Panc1 (cell line): Measurements from ENCODE around the gene SIGLEC5.

Experiments
- POLR2AphosphoS5 ChIP-seq: IDR thresholded peaks from 2 replicates; pipeline ENCODE4 v1.6.1; 2012; ENCODE audit warnings: mild to moderate bottlenecking, low read depth, low read length, moderate library complexity
- SIN3A ChIP-seq: IDR thresholded peaks from 2 replicates; pipeline ENCODE4 v1.6.1; 2012; ENCODE audit warnings: low read depth, mild to moderate bottlenecking, low read length, moderate library complexity, borderline replicate concordance; ENCODE audit not compliant: insufficient read depth
- TCF7L2 ChIP-seq: IDR thresholded peaks from 2 replicates; pipeline ENCODE4 v1.6.1; 2011; ENCODE audit warnings: mild to moderate bottlenecking, low read depth, low read length, inconsistent platforms
- TF ChIP-seq, protein P1 (sequence below): fragments of 450-650 bp; IDR thresholded peaks from 2 replicates; pipeline ENCODE4 v1.5.1; 2017; ENCODE audit warnings: mild to moderate bottlenecking
- TF ChIP-seq, protein P2 (sequence below), 2 experiments: IDR thresholded peaks; 2 replicates each; pipeline ENCODE4 v1.6.1; 2011 to 2012; ENCODE audit warnings: low read depth in 2 of 2, control low read depth in 1 of 2, low read length in 1 of 2, mild to moderate bottlenecking in 1 of 2, moderate library complexity in 1 of 2; ENCODE audit not compliant: insufficient read depth in 1 of 2

DNA sequence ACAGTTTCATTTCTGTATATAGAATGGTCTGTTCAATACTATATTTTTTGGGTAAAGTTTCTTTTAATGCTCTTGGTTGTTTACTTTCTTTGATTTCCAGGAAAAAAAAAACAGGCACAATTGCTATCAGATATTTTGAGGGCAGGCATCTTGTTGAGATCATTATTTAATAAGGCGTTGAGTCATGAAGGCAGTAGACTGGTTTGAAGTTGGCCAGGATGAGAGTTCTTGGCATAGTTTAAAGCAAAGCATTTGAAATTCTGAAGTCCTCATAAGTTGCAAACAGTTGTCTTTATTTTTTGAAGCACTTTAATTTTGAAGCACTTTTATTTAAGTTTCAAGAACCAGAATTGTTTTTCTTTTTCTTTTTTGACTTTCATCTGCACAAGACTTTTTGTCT lies 61.7 kb downstream of the SIGLEC5 start:
- TF ChIP-seq, protein P1, sequence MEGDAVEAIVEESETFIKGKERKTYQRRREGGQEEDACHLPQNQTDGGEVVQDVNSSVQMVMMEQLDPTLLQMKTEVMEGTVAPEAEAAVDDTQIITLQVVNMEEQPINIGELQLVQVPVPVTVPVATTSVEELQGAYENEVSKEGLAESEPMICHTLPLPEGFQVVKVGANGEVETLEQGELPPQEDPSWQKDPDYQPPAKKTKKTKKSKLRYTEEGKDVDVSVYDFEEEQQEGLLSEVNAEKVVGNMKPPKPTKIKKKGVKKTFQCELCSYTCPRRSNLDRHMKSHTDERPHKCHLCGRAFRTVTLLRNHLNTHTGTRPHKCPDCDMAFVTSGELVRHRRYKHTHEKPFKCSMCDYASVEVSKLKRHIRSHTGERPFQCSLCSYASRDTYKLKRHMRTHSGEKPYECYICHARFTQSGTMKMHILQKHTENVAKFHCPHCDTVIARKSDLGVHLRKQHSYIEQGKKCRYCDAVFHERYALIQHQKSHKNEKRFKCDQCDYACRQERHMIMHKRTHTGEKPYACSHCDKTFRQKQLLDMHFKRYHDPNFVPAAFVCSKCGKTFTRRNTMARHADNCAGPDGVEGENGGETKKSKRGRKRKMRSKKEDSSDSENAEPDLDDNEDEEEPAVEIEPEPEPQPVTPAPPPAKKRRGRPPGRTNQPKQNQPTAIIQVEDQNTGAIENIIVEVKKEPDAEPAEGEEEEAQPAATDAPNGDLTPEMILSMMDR, result no peak
- TF ChIP-seq POLR2AphosphoS5, result no peak
- no peak for TF ChIP-seq SIN3A
- TF ChIP-seq, protein P2, sequence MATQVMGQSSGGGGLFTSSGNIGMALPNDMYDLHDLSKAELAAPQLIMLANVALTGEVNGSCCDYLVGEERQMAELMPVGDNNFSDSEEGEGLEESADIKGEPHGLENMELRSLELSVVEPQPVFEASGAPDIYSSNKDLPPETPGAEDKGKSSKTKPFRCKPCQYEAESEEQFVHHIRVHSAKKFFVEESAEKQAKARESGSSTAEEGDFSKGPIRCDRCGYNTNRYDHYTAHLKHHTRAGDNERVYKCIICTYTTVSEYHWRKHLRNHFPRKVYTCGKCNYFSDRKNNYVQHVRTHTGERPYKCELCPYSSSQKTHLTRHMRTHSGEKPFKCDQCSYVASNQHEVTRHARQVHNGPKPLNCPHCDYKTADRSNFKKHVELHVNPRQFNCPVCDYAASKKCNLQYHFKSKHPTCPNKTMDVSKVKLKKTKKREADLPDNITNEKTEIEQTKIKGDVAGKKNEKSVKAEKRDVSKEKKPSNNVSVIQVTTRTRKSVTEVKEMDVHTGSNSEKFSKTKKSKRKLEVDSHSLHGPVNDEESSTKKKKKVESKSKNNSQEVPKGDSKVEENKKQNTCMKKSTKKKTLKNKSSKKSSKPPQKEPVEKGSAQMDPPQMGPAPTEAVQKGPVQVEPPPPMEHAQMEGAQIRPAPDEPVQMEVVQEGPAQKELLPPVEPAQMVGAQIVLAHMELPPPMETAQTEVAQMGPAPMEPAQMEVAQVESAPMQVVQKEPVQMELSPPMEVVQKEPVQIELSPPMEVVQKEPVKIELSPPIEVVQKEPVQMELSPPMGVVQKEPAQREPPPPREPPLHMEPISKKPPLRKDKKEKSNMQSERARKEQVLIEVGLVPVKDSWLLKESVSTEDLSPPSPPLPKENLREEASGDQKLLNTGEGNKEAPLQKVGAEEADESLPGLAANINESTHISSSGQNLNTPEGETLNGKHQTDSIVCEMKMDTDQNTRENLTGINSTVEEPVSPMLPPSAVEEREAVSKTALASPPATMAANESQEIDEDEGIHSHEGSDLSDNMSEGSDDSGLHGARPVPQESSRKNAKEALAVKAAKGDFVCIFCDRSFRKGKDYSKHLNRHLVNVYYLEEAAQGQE (IDR thresholded peaks at IDR 0.05; ENCODE audit: insufficient read depth in 1 of 2, low read depth in 2 of 2, low read length in 1 of 2), result no peak
- no peak for TF ChIP-seq TCF7L2
